Measurements from ENCODE around the gene P2RX2.

P2RX2 gene

DNA sequence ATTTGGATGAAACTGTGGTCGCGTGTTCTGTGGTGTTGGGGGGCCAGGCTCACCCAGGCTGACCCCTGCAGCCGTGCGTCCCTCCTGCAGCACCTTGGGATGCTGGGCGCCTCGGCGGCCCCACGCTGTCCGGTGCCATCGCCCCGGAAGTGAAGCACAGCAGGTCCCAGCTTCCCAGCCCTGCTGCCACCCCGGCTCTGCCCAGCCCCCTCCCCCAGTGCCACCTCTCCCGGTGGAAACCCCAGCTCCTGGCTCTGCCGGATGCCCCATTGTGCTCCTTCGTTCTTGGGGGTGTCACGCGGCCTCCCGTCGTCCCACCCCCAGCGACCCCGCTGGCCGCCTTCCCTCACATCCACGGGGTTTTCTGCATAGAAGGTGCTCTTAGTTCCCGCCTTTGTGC, 33.4 kb upstream of the P2RX2 start:
- Histone ChIP-seq H3K9me3 (ENCODE audit: control insufficient read depth in 1 of 2, low read length in 2 of 2) (no peaks in the 10 kb centered on the region), H3K27ac (ENCODE audit: low read length) (no peak overlapping the region), H3K4me1 (ENCODE audit: control insufficient read depth in 1 of 2, insufficient read depth in 2 of 2, low read length in 2 of 2) (peaks cover 0 to 3% of the 10 kb centered on the region in 2 donors), H3K27me3 (ENCODE audit: low read depth, low read length) (no peaks in the 10 kb centered on the region), H3K4me3 (ENCODE audit: low read depth in 1 of 2, low read length in 2 of 2) (no peak overlapping the region), H3K36me3 (ENCODE audit: control insufficient read depth in 1 of 2, insufficient read depth in 2 of 2, low read length in 2 of 2) (peaks cover 0 to 24% of the 10 kb centered on the region in 2 donors)

DNA sequence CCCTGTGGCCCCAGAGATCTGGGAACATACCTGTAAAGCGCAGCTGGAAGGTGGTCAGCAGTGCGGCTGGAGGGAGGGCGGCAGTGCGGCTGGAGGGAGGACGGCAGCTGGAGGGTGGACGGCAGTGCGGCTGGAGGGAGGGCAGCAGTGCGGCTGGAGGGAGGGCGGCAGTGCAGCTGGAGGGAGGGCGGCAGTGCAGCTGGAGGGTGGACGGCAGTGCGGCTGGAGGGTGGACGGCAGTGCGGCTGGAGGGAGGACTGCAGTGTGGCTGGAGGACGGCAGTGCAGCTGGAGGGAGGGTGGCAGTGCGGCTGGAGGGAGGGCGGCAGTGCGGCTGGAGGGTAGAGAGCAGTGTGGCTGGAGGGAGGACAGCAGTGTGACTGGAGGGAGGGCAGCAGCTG, 31.6 kb upstream of the P2RX2 start:
- peaks cover 0 to under 1% of the 10 kb centered on the region in 2 donors for H3K4me1 ChIP-seq (ENCODE audit: control insufficient read depth in 1 of 2, insufficient read depth in 2 of 2, low read length in 2 of 2)
- peaks cover 0 to 6% of the 10 kb centered on the region in 2 donors for H3K36me3 ChIP-seq (ENCODE audit: control insufficient read depth in 1 of 2, insufficient read depth in 2 of 2, low read length in 2 of 2)
- no peaks in the 10 kb centered on the region for H3K9me3 ChIP-seq (ENCODE audit: control insufficient read depth in 1 of 2, low read length in 2 of 2)
- H3K4me3 ChIP-seq (ENCODE audit: low read depth in 1 of 2, low read length in 2 of 2) = no peak overlapping the region
- H3K27ac ChIP-seq (ENCODE audit: low read length) = no peak overlapping the region
- no peaks in the 10 kb centered on the region for H3K27me3 ChIP-seq (ENCODE audit: low read depth, low read length)

DNA sequence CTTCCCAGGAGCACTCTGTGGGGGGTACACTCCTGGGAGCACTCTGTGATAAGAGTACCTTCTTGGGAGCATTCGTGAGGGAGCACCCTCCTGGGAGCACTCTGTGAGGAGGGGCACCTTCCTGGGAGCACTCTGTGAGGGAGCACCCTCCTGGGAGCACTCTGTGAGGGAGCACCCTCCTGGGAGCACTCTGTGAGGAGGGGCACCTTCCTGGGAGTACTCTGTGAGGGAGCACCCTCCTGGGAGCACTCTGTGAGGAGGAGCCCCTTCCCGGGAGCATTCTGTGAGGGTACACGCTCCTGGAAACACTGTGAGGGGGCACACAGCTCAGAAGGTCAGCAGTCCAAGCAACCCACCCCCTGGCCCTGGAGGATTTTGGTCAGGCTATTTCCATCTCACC, 30.8 kb upstream of the P2RX2 start:
- Histone ChIP-seq H3K36me3 (ENCODE audit: control insufficient read depth in 1 of 2, insufficient read depth in 2 of 2, low read length in 2 of 2) (peaks cover 0 to 5% of the 10 kb centered on the region in 2 donors), H3K4me3 (ENCODE audit: low read depth in 1 of 2, low read length in 2 of 2) (no peak overlapping the region), H3K27ac (ENCODE audit: low read length) (no peak overlapping the region), H3K9me3 (ENCODE audit: control insufficient read depth in 1 of 2, low read length in 2 of 2) (no peaks in the 10 kb centered on the region), H3K4me1 (ENCODE audit: control insufficient read depth in 1 of 2, insufficient read depth in 2 of 2, low read length in 2 of 2) (no peaks in the 10 kb centered on the region), H3K27me3 (ENCODE audit: low read depth, low read length) (no peaks in the 10 kb centered on the region)

DNA sequence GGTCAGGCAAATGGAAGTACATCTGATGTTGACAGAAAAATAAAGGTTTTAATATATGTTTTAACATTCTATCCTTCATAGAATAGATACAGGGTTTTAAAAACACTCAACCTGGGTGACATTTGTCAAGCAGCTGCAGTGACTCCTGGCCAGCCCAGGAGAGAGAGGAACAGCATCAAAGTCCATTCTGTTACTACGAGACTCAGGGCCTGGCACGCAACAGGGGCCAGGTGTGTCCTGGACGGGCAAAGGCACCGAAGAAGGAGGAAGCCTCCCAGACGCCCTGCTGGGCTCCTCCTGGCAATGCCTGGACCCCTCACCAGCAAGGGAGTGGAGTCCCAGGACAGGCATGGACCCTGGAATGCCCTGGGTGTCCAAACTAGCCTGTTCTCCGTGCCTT, 30.3 kb upstream of the P2RX2 start:
- Histone ChIP-seq H3K4me1 (ENCODE audit: control insufficient read depth in 1 of 2, insufficient read depth in 2 of 2, low read length in 2 of 2) (peaks cover 0 to 1% of the 10 kb centered on the region in 2 donors), H3K27me3 (ENCODE audit: low read depth, low read length) (no peaks in the 10 kb centered on the region), H3K9me3 (ENCODE audit: control insufficient read depth in 1 of 2, low read length in 2 of 2) (no peaks in the 10 kb centered on the region), H3K4me3 (ENCODE audit: low read depth in 1 of 2, low read length in 2 of 2) (no peak overlapping the region), H3K36me3 (ENCODE audit: control insufficient read depth in 1 of 2, insufficient read depth in 2 of 2, low read length in 2 of 2) (peaks cover 0 to 5% of the 10 kb centered on the region in 2 donors), H3K27ac (ENCODE audit: low read length) (no peak overlapping the region)

- H3K4me3 ChIP-seq (ENCODE audit: low read depth in 1 of 2, low read length in 2 of 2) = no peak overlapping the region
- H3K27me3 ChIP-seq (ENCODE audit: low read depth, low read length) = no peaks in the 10 kb centered on the region
- no peaks in the 10 kb centered on the region for H3K9me3 ChIP-seq (ENCODE audit: control insufficient read depth in 1 of 2, low read length in 2 of 2)
- peaks cover 0 to 7% of the 10 kb centered on the region in 2 donors for H3K4me1 ChIP-seq (ENCODE audit: control insufficient read depth in 1 of 2, insufficient read depth in 2 of 2, low read length in 2 of 2)
- H3K36me3 ChIP-seq (ENCODE audit: control insufficient read depth in 1 of 2, insufficient read depth in 2 of 2, low read length in 2 of 2) = peaks cover 0 to 5% of the 10 kb centered on the region in 2 donors
- H3K27ac ChIP-seq (ENCODE audit: low read length) = no peak overlapping the region
Measured at GRCh38 chr12:132588821-132589669, 29.5 kb upstream of the P2RX2 start.

- Histone ChIP-seq H3K27me3 (ENCODE audit: low read depth, low read length) (no peaks in the 10 kb centered on the region), H3K27ac (ENCODE audit: low read length) (no peak overlapping the region), H3K4me3 (ENCODE audit: low read depth in 1 of 2, low read length in 2 of 2) (no peak overlapping the region), H3K4me1 (ENCODE audit: control insufficient read depth in 1 of 2, insufficient read depth in 2 of 2, low read length in 2 of 2) (peaks cover 0 to 9% of the 10 kb centered on the region in 2 donors), H3K9me3 (ENCODE audit: control insufficient read depth in 1 of 2, low read length in 2 of 2) (no peaks in the 10 kb centered on the region), H3K36me3 (ENCODE audit: control insufficient read depth in 1 of 2, insufficient read depth in 2 of 2, low read length in 2 of 2) (no peaks in the 10 kb centered on the region)
Measured at GRCh38 chr12:132591107-132591935, 27.3 kb upstream of the P2RX2 start.

DNA sequence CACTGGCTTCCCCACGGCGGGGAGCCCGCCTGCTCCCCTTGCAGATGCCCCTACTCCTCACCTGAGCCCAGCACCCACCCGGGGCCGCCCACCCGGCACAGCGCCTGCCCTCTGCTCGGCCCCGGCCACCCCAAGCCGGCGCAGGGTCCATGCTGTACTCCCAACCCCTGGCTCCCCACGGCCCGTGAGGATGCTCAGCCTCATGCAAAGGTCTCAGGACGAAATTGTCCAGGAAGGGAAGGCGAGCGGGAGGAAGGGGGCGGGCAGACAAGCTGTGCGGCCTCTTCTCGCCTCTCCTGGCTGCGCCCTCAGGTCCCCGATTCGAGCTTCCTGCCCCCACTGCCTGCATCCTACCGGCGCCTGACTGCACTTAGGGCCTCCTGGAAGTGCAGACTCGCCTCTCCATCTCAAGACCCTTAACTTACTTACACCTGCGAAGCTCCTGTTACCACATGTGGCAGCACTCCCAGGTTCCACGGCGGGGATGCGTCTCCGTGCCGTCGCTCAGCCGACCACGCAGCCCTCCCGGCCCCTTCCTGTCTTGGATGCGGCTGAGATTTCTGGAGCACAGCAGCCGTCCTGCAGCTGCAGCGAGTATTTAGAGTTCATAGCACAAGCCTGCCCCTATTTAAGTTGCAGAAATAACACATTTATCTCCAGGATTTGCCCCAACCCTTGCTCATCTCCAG, 26.1 kb upstream of the P2RX2 start:
- peaks cover 2 to 11% of the 10 kb centered on the region in 2 donors for H3K4me1 ChIP-seq (ENCODE audit: control insufficient read depth in 1 of 2, insufficient read depth in 2 of 2, low read length in 2 of 2)
- H3K4me3 ChIP-seq (ENCODE audit: low read depth in 1 of 2, low read length in 2 of 2) = no peak overlapping the region
- H3K27ac ChIP-seq (ENCODE audit: low read length) = no peak overlapping the region
- no peaks in the 10 kb centered on the region for H3K9me3 ChIP-seq (ENCODE audit: control insufficient read depth in 1 of 2, low read length in 2 of 2)
- no peaks in the 10 kb centered on the region for H3K36me3 ChIP-seq (ENCODE audit: control insufficient read depth in 1 of 2, insufficient read depth in 2 of 2, low read length in 2 of 2)
- no peaks in the 10 kb centered on the region for H3K27me3 ChIP-seq (ENCODE audit: low read depth, low read length)

GRCh38 chr12:132593071-132593470, 25.5 kb upstream of the P2RX2 start:
- Histone ChIP-seq H3K4me1 (ENCODE audit: control insufficient read depth in 1 of 2, insufficient read depth in 2 of 2, low read length in 2 of 2) (peaks cover 5 to 14% of the 10 kb centered on the region in 2 donors), H3K36me3 (ENCODE audit: control insufficient read depth in 1 of 2, insufficient read depth in 2 of 2, low read length in 2 of 2) (no peaks in the 10 kb centered on the region), H3K9me3 (ENCODE audit: control insufficient read depth in 1 of 2, low read length in 2 of 2) (no peaks in the 10 kb centered on the region), H3K27me3 (ENCODE audit: low read depth, low read length) (no peaks in the 10 kb centered on the region), H3K27ac (ENCODE audit: low read length) (no peak overlapping the region), H3K4me3 (ENCODE audit: low read depth in 1 of 2, low read length in 2 of 2) (no peak overlapping the region)

DNA sequence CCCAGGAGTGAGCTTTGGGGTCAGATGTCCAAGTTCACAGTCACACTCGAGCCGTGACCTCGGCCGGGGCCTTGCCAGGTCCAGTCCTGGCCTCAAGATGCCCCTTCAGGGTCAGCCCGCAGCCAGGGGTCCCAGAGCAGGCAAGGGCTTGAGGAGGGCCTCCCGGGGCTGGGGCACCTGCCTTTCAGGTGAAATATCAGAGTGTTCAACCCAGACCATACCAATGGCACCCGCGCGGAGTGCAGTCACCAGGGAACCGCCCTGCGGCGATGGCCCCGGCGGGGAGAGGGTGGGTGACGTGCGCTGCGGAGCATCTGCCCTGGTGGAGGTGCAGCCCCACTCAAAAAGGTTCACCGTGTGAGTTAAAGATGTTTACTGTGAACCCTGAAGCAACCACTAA, 25.1 kb upstream of the P2RX2 start:
- peaks cover 5 to 15% of the 10 kb centered on the region in 2 donors for H3K4me1 ChIP-seq (ENCODE audit: control insufficient read depth in 1 of 2, insufficient read depth in 2 of 2, low read length in 2 of 2)
- peak overlapping the region; percentile 25 to 37 for H3K4me3 ChIP-seq (ENCODE audit: low read depth in 1 of 2, low read length in 2 of 2)
- H3K27me3 ChIP-seq (ENCODE audit: low read depth, low read length) = no peaks in the 10 kb centered on the region
- no peaks in the 10 kb centered on the region for H3K36me3 ChIP-seq (ENCODE audit: control insufficient read depth in 1 of 2, insufficient read depth in 2 of 2, low read length in 2 of 2)
- H3K27ac ChIP-seq (ENCODE audit: low read length) = no peak overlapping the region
- H3K9me3 ChIP-seq (ENCODE audit: control insufficient read depth in 1 of 2, low read length in 2 of 2) = no peaks in the 10 kb centered on the region

- Histone ChIP-seq H3K27me3 (ENCODE audit: low read depth, low read length) (no peaks in the 10 kb centered on the region), H3K36me3 (ENCODE audit: control insufficient read depth in 1 of 2, insufficient read depth in 2 of 2, low read length in 2 of 2) (no peaks in the 10 kb centered on the region), H3K4me3 (ENCODE audit: low read depth in 1 of 2, low read length in 2 of 2) (peak overlapping the region; percentile 25 to 37), H3K27ac (ENCODE audit: low read length) (no peak overlapping the region), H3K4me1 (ENCODE audit: control insufficient read depth in 1 of 2, insufficient read depth in 2 of 2, low read length in 2 of 2) (peaks cover 5 to 20% of the 10 kb centered on the region in 2 donors), H3K9me3 (ENCODE audit: control insufficient read depth in 1 of 2, low read length in 2 of 2) (no peaks in the 10 kb centered on the region)
Measured at GRCh38 chr12:132593938-132594358, 24.6 kb upstream of the P2RX2 start.

DNA sequence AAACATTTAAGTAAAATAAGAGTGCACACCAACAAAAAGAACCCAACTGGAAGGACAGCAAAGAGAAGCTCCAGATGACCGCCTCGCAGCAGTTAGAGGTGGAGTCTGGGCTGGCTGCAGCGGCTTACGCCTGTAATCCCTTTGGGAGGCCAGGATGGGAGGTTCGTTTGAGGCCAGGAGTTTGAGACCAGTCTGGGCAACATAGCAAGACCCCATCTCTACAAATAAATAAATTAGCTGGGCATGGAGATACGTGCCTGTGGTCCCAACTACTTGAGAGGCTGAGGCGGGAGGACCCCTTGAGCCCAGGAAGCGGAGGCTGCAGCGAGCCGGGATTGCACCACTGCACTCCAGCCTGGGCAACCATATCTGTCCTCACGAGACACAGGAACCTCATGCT, 23.4 kb upstream of the P2RX2 start:
- Histone ChIP-seq H3K27ac (ENCODE audit: low read length) (no peak overlapping the region), H3K4me3 (ENCODE audit: low read depth in 1 of 2, low read length in 2 of 2) (no peak overlapping the region), H3K4me1 (ENCODE audit: control insufficient read depth in 1 of 2, insufficient read depth in 2 of 2, low read length in 2 of 2) (peaks cover 5 to 22% of the 10 kb centered on the region in 2 donors), H3K36me3 (ENCODE audit: control insufficient read depth in 1 of 2, insufficient read depth in 2 of 2, low read length in 2 of 2) (no peaks in the 10 kb centered on the region), H3K9me3 (ENCODE audit: control insufficient read depth in 1 of 2, low read length in 2 of 2) (no peaks in the 10 kb centered on the region), H3K27me3 (ENCODE audit: low read depth, low read length) (no peaks in the 10 kb centered on the region)

Measured in muscle layer of duodenum (tissue), 2 donors.